Measurements from ENCODE around the gene ADAMTSL5.

The ADAMTSL5 gene

GRCh38 chr19:1481224-1481892 is 31.5 kb downstream of the ADAMTSL5 start:
- no peak for DNase-seq (ENCODE audit: low read depth, low spot score)

DNA sequence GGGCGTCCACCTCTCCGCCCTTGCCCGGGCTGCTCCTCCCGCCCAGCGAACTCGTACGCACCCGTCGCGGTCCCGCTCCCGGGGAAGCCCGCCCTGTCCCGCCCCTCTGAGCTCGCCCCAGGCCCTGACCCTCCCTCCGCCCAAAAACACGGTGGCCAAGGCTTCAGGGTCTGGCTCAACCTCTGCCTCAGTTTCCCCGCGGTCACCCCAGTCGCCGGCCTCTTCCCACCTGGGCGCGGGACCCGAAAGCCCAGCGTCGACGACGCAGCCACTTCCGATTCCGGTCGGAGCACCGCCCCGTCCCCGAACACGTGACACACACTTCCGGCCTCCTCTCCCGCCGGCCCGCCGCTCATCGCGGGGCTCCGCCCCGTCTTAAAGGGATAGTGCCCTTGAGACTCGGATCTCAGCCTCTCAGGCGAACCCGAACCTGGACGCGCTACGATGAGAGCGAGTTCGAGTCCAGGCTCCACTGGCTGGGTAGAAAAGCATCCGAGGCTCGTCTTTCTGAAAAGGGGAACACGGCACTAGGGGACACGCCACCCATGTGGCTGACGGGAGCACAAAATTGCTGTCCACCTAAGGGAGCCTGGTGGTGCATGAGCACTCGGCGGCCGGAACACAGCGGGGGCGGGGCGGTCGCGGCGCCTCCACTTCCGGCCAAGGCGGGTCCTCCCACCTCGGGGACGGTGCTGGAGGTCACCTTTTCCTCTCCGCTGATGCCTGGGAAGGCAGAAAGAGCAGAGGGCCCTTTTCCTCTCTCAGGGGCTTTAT is 33.7 kb downstream of the ADAMTSL5 start, which contains the start of gene C19orf25:
TSS of gene C19orf25 (minus strand) at position 282 of the 774 bp plus-strand sequence. CDS start 312 bp downstream, outside the sequence.
- DNase-seq (ENCODE audit: low read depth, low spot score): peak; percentile 96

DNA sequence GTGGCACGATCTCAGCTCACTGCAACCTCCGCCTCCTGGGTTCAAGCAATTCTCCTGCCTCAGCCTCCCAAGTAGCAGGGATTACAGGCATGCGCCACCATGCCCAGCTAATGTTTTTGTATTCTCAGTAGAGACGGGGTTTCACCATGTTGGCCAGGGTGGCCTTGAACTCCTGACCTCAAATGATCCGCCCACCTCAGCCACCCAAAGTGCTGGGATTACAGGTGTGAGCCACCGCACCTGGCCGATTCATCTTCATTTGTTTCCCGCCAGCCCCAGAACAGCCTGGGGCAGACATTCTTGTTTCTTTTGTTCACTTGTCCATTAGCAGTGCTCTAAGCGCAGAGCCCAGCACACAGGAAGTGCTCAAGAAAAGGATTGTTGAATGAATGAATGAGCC is 35.8 kb downstream of the ADAMTSL5 start:
- DNase-seq (ENCODE audit: low read depth, low spot score): peak; percentile 81

DNA sequence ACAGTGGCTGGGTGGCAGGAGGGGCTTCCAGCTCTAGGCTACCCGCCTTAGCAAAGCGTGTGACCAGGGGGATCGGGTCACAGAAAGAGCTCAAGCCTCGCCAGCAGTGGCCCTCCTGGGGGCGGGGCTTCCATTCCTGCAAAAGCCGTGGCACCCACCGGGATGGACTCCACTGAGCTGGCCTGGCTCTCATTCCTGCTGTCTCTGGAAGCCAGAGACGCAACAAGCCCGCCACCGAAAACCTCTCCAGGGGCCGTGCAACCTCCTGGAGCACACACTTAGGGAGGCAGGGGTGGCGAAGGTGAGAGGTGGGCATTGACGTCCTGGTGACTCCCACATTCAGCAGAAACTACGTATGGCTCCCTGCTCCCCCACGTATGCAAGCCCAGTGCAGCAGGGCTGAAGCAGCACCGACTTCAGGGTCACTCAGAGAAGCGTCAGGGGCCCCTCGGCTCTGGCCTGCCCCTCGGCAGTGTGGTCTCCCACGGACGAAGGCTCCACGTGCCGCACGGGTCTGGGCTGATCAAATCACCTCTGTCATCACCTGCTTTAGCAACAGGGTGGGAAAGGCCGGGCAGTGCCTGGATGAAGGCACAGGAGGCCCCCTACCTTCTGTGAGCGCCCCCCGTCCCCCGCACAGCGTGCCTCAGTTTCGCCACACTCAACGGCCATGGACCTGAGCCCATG is 36.9 kb downstream of the ADAMTSL5 start:
- no peak for DNase-seq (ENCODE audit: low read depth, low spot score)

DNA sequence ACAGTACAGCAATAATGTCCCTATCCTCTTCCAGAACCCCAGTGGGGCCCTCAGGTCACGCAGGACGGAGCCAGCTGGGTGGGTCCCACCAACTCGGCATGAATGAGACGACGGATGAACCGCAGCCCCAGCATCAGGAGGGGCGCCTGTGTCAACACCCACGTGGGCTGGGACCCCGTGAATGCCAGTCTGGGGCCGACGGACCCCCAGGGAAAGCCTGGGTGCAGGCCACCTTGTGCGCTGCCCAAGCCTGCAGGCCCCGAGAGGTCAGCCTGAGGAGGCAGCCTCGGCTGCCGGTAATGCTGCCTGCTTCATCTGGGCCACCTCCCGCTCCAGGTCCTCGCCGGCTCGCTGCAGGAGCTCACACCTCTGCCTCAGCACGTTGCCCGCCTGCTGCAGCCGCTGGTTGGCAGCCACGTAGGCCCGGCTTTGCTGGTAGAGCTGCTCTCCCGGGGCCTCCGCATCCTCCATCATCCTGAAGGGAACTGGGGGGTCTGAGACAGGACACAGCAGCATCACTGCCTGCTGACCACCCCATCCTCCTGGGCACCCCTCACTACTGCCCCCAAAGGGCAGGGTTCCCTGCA is 38.0 kb downstream of the ADAMTSL5 start:
- no peak for DNase-seq (ENCODE audit: low read depth, low spot score)

- no peak for DNase-seq (ENCODE audit: low read depth, low spot score)
Observed at GRCh38 chr19:1474011-1474764, 38.6 kb downstream of the ADAMTSL5 start.

GRCh38 chr19:1473085-1473851 is 39.6 kb downstream of the ADAMTSL5 start:
- no peak for DNase-seq (ENCODE audit: low read depth, low spot score)

DNA sequence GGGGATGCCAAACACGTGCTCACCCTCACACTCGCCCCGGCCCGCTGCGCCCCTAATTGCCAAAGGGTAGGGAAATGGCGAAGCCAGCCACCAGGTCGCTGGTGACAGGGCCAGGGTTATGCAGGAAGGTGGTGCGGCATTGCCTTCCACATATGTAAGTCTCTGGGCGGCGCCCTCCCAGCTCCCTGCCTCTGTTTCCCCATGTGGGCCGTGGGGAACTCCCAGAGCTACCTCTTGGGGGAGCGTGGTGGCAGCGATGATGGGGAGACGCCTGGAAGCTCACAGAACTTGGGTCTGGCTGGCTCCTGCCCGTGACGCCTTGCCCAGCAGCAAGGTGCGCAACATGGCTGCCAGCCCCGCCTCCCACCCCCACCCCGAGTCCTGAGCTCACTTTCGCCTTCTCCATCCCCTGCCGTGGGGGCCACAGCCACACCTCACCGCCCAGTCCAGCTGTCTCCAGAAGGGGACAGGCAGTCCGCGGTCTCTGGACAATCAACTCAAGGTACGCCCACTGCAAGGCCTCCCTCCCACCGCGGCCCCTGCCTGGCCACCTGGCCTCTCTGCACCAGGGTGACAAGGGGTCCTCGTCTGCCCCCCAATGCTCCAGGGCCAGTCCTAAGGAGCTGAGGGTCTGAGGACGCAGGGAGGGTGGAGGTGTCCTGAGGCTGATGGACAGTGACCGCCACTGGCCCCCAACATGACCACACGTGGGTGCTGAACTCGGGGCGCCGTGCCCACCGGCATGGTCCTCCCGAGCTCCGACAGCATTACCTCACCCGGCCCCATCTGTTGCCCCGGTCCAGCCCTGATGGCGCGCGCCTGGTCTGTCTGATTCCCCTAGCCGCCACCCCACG is 40.4 kb downstream of the ADAMTSL5 start:
- no peak for DNase-seq (ENCODE audit: low read depth, low spot score)

GRCh38 chr19:1471515-1472160 is 41.2 kb downstream of the ADAMTSL5 start:
- DNase-seq (ENCODE audit: low read depth, low spot score): no peak

- DNase-seq (ENCODE audit: low read depth, low spot score): peak; percentile 71
Observed at GRCh38 chr19:1471010-1471514, 41.8 kb downstream of the ADAMTSL5 start.

DNA sequence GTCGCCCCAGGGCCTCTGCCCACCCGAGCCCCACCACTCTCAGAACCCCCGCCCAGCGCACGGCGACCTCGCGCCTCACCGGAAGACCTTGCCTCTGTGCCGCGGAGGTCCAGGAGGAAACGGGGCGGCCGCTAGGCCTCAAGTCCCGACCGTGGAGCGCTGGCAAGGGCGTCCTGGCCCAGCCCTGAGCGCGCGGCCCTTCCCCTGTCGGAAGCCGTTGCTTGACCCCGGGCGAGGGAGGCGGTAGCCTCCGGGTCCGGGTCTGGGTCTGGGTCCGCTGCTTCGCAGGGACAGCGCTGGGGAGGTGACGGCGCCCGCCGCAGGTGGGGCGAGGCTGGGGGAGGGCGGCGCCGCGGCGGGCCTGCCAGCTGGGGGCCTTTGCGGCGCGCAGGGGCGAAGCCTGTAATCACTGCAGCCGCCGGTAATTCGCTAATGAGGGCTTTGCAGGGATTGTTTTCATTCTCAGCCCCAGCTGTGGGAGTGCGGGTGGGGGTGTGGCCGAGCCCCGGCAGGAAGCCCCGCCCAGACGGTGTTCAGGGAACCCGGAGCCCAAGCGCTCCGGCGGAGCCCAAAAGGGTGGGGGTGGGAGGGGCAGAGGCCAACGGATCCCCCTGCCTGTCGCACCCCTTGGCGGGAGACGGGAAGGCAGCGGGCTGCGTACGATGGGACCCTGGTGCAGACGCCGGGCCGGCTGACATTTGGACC is 42.4 kb downstream of the ADAMTSL5 start:
- peak; percentile 72 for DNase-seq (ENCODE audit: low read depth, low spot score)

DNA sequence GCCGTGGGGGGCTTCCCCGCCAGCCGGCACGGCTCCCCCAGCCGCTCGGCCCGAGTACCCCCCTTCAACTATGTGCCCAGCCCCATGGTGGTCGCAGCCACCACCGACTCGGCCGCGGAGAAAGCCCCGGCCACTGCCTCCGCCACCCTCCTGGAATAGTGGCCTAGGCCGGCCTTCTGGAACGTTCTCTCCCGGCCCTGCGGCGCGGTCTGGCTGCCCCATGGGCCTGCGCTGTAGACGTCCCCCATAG is 42.8 kb downstream of the ADAMTSL5 start:
- DNase-seq (ENCODE audit: low read depth, low spot score): no peak

DNA sequence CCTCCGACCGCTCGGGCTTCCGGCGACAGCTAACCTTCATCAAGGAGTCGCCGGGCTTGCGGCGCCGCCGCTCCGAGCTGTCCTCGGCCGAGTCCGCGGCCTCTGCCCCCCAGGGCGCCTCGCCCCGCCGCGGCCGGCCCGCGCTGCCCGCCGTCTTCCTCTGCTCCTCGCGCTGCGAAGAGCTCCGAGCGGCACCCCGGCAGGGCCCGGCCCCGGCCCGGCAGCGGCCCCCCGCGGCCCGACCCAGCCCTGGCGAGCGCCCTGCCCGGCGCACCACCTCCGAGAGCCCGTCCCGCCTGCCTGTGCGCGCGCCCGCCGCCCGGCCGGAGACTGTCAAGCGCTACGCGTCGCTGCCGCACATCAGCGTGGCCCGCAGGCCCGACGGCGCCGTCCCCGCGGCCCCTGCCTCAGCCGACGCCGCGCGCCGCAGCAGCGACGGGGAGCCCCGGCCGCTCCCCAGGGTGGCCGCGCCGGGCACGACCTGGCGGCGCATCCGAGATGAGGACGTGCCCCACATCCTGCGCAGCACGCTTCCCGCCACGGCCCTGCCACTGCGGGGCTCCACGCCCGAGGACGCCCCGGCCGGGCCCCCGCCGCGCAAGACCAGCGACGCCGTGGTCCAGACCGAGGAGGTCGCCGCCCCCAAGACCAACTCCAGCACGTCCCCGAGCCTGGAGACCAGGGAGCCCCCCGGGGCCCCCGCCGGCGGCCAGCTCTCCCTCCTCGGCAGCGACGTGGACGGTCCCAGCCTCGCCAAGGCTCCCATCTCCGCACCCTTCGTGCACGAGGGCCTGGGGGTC is 43.4 kb downstream of the ADAMTSL5 start:
- DNase-seq (ENCODE audit: low read depth, low spot score): no peak

GRCh38 chr19:1468821-1469254 is 44.0 kb downstream of the ADAMTSL5 start:
- DNase-seq (ENCODE audit: low read depth, low spot score): no peak

DNA sequence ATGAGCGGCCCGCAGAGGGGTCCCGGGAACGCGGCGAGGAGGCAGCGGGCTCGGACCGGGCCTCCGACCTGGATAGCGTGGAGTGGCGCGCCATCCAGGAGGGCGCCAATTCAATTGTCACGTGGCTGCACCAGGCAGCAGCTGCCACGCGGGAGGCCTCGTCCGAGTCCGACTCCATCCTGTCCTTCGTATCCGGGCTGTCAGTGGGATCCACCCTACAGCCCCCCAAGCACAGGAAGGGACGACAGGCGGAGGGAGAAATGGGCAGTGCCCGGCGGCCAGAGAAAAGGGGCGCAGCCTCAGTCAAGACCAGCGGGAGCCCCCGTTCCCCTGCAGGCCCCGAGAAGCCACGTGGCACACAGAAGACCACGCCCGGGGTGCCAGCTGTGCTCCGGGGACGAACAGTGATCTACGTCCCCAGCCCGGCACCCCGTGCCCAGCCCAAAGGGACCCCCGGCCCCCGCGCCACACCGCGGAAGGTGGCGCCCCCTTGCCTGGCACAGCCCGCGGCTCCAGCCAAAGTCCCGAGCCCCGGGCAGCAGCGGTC is 44.5 kb downstream of the ADAMTSL5 start:
- no peak for DNase-seq (ENCODE audit: low read depth, low spot score)

- no peak for DNase-seq (ENCODE audit: low read depth, low spot score)
Observed at GRCh38 chr19:1467490-1468273, 45.1 kb downstream of the ADAMTSL5 start.

DNA sequence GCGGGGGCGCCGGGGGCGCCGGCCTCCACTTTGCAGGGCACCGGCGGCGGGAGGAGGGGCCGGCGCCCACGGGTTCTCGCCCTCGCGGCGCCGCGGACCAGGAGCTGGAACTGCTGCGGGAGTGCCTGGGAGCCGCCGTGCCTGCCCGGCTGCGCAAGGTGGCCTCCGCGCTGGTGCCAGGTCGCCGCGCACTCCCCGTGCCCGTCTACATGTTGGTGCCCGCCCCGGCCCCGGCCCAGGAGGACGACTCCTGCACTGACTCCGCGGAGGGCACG is 45.7 kb downstream of the ADAMTSL5 start:
- no peak for DNase-seq (ENCODE audit: low read depth, low spot score)
